MV-4-11 (cell line): ENCODE results near the gene TMOD1.

Source experiments
- DNase-seq: peaks from one replicate; lab custom pipeline; 2025; lab: John Stamatoyannopoulos, UW

TMOD1 gene

GRCh38 chr9:97517331-97518089, 16.0 kb downstream of the TMOD1 start:
- no peak for DNase-seq

GRCh38 chr9:97518166-97518908, 16.9 kb downstream of the TMOD1 start:
- no peak for DNase-seq

GRCh38 chr9:97518909-97519307, 17.4 kb downstream of the TMOD1 start:
- peak; percentile 70 for DNase-seq

GRCh38 chr9:97519441-97519970, 18.0 kb downstream of the TMOD1 start:
- DNase-seq = no peak

- no peak for DNase-seq
These were observed 20.3 kb downstream of the TMOD1 start for GRCh38 chr9:97521576-97522333.

GRCh38 chr9:97524424-97524823, 23.0 kb downstream of the TMOD1 start:
- DNase-seq = no peak

GRCh38 chr9:97525451-97525850, 24.0 kb downstream of the TMOD1 start:
- DNase-seq = peak; percentile 3

GRCh38 chr9:97526895-97527575, 25.6 kb downstream of the TMOD1 start:
- no peak for DNase-seq

- DNase-seq = no peak
These were observed 26.4 kb downstream of the TMOD1 start for GRCh38 chr9:97527626-97528528.

- no peak for DNase-seq
These were observed 27.2 kb downstream of the TMOD1 start for GRCh38 chr9:97528529-97529230.

- DNase-seq = peak; percentile 27
These were observed 28.1 kb downstream of the TMOD1 start for GRCh38 chr9:97529363-97530076.

GRCh38 chr9:97531888-97532376, 30.5 kb downstream of the TMOD1 start:
- no peak for DNase-seq

GRCh38 chr9:97534185-97534584, 32.7 kb downstream of the TMOD1 start:
- DNase-seq = no peak

GRCh38 chr9:97534961-97535594, 33.6 kb downstream of the TMOD1 start:
- no peak for DNase-seq

- DNase-seq = no peak
These were observed 34.3 kb downstream of the TMOD1 start for GRCh38 chr9:97535771-97536170.

- no peak for DNase-seq
These were observed 35.0 kb downstream of the TMOD1 start for GRCh38 chr9:97536480-97536879.

- peak; percentile 20 for DNase-seq
These were observed 42.1 kb downstream of the TMOD1 start for GRCh38 chr9:97543561-97543960.

- no peak for DNase-seq
These were observed 44.0 kb downstream of the TMOD1 start for GRCh38 chr9:97545486-97545885.
